ENCODE measurements around the gene ALDOA.

Gene ALDOA

DNA sequence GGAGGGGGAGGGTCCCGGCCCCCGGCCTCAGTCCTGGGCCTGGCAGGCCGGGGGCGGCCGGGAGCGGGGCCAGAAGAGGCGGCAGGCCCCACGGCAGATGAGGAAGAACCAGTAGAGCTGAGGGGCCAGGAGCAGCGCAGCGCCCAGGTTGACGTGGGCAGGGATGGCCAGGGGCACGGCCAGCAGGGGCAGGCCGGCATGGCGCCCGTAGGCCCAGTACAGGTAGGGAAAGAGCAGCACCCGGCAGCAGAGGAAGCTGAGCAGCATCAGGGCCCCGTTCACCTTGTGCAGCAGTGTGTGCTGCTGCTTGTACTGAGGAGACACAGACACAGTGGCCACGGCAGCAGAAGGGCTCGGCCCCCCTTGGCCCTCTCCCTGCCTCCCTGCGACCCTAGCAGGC lies 40.4 kb upstream of the ALDOA start:
- Histone ChIP-seq H3K79me2 (ENCODE audit: insufficient read depth, low read depth) (no peaks in the 10 kb centered on the region), H2AFZ (ENCODE audit: low read depth) (no peak overlapping the region), H3K9ac (no peak overlapping the region), H3K27ac (no peak overlapping the region), H4K20me1 (ENCODE audit: insufficient read depth) (no peaks in the 10 kb centered on the region), H3K4me3 (IDR thresholded peaks at IDR 0.05; ENCODE audit: insufficient read depth, low read depth, low read length) (no peak overlapping the region), H3K4me2 (no peak overlapping the region), H3K4me1 (ENCODE audit: low read depth, poor library complexity, severe bottlenecking) (no peaks in the 10 kb centered on the region), H3K36me3 (ENCODE audit: insufficient read depth) (no peaks in the 10 kb centered on the region), H3K27me3 (ENCODE audit: insufficient read depth, low read depth) (peaks cover 87% of the 10 kb centered on the region)
- TF ChIP-seq, protein P1, sequence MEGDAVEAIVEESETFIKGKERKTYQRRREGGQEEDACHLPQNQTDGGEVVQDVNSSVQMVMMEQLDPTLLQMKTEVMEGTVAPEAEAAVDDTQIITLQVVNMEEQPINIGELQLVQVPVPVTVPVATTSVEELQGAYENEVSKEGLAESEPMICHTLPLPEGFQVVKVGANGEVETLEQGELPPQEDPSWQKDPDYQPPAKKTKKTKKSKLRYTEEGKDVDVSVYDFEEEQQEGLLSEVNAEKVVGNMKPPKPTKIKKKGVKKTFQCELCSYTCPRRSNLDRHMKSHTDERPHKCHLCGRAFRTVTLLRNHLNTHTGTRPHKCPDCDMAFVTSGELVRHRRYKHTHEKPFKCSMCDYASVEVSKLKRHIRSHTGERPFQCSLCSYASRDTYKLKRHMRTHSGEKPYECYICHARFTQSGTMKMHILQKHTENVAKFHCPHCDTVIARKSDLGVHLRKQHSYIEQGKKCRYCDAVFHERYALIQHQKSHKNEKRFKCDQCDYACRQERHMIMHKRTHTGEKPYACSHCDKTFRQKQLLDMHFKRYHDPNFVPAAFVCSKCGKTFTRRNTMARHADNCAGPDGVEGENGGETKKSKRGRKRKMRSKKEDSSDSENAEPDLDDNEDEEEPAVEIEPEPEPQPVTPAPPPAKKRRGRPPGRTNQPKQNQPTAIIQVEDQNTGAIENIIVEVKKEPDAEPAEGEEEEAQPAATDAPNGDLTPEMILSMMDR (conservative IDR thresholded peaks at IDR 0.05; ENCODE audit: low read depth, low read length), result no peak

DNA sequence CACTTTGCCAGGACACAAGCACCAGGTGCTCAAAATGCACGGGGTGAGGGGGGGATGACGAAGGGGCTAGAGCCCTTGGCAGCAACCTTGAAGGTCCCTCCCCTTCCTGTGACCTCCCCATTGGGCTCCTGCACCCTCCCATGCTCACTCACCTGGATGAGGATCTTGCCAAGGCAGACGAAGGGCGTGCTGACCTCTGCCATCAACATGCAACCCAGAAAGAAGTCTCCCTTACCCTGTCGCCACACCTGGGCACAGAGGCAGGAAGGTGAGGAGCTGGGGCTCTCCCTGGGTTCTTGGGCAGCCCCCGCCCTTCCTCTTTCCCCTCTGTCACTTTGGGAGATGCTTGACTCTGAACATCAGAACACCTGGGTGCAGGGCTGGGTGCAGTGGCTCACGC lies 40.0 kb upstream of the ALDOA start:
- Histone ChIP-seq H3K9ac (no peak overlapping the region), H3K79me2 (ENCODE audit: insufficient read depth, low read depth) (no peaks in the 10 kb centered on the region), H2AFZ (ENCODE audit: low read depth) (no peak overlapping the region), H3K4me1 (ENCODE audit: low read depth, poor library complexity, severe bottlenecking) (no peaks in the 10 kb centered on the region), H4K20me1 (ENCODE audit: insufficient read depth) (no peaks in the 10 kb centered on the region), H3K4me3 (IDR thresholded peaks at IDR 0.05; ENCODE audit: insufficient read depth, low read depth, low read length) (no peak overlapping the region), H3K27me3 (ENCODE audit: insufficient read depth, low read depth) (peaks cover 87% of the 10 kb centered on the region), H3K36me3 (ENCODE audit: insufficient read depth) (no peaks in the 10 kb centered on the region), H3K27ac (no peak overlapping the region), H3K4me2 (no peak overlapping the region)
- TF ChIP-seq, protein P1 (conservative IDR thresholded peaks at IDR 0.05; ENCODE audit: low read depth, low read length), result no peak

DNA sequence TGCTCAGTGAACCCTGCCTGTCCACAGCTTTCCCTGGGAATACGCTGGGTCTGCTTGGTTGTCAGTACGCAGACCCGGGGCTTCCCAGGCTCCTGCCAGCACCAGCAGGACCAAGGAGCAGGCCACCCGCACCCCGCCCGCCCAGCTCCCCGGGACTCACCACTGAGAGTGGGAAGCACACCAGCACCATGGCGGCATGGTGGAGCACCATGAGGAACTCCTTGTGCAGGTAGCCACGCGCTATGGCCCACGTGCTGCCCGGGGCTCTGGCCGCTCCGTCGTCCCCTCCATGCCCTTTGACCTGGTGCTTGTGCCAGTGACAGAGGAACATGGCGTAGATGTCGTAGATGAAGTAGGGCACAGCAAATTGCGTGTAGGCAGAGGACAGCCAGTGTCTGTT lies 39.1 kb upstream of the ALDOA start:
- TF ChIP-seq, protein P1 (conservative IDR thresholded peaks at IDR 0.05; ENCODE audit: low read depth, low read length), result no peak
- H3K4me2 ChIP-seq, result no peak overlapping the region
- H3K79me2 ChIP-seq (ENCODE audit: insufficient read depth, low read depth), result no peaks in the 10 kb centered on the region
- H4K20me1 ChIP-seq (ENCODE audit: insufficient read depth), result no peaks in the 10 kb centered on the region
- H3K9ac ChIP-seq, result no peak overlapping the region
- no peak overlapping the region for H3K4me3 ChIP-seq (IDR thresholded peaks at IDR 0.05; ENCODE audit: insufficient read depth, low read depth, low read length)
- H3K27ac ChIP-seq, result no peak overlapping the region
- no peaks in the 10 kb centered on the region for H3K36me3 ChIP-seq (ENCODE audit: insufficient read depth)
- peaks cover 2% of the 10 kb centered on the region for H3K4me1 ChIP-seq (ENCODE audit: low read depth, poor library complexity, severe bottlenecking)
- H2AFZ ChIP-seq (ENCODE audit: low read depth), result no peak overlapping the region
- peaks cover 91% of the 10 kb centered on the region for H3K27me3 ChIP-seq (ENCODE audit: insufficient read depth, low read depth)

DNA sequence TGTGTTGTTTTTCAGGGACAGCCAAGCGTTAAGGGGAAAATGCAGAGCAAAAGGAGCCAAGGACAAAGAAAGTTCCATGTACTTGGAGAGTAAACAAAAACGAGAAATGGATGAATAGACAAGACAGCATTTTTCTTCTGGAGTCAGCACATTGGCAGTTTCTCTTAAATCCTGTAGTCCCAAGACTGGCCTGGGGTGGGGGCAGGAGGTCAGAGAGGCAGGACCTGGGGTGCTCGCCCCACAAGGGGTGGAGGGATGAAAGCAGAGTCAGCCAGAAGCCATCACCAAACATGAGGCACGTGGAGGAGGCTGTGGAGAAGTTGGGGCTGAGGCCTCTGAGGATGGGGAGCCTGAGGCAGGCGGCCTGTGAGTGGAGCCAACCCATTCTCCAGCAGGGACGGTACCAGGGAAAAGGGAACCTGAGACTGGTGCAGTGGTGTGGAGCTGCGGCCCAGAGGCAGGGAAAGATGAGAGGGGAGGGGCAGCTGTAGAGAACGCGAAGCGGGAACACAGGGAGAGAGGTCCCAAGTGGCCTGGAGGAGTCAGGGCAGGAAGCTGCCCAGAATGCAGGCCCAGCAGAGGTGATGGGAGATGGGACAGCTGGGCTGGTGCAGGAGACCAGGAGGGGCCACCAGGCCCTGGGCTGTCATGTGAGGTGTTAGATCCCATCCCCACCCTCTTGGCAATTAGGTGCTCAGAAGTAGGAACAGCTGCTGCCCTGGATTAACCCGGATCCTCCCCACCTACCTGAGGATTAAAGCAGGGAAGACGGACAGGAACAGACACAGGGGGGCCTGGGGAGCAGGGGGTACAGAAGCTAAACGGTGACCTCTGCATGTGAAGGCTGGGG lies 37.7 kb upstream of the ALDOA start:
- Histone ChIP-seq H3K9ac (no peak overlapping the region), H3K4me2 (no peak overlapping the region), H4K20me1 (ENCODE audit: insufficient read depth) (no peaks in the 10 kb centered on the region), H3K79me2 (ENCODE audit: insufficient read depth, low read depth) (no peaks in the 10 kb centered on the region), H3K27me3 (ENCODE audit: insufficient read depth, low read depth) (peaks cover 93% of the 10 kb centered on the region), H3K36me3 (ENCODE audit: insufficient read depth) (no peaks in the 10 kb centered on the region), H3K4me3 (IDR thresholded peaks at IDR 0.05; ENCODE audit: insufficient read depth, low read depth, low read length) (no peak overlapping the region), H3K4me1 (ENCODE audit: low read depth, poor library complexity, severe bottlenecking) (peaks cover 3% of the 10 kb centered on the region), H2AFZ (ENCODE audit: low read depth) (no peak overlapping the region), H3K27ac (no peak overlapping the region)
- TF ChIP-seq, protein P1 (conservative IDR thresholded peaks at IDR 0.05; ENCODE audit: low read depth, low read length), result no peak
